ENCODE results near the gene MSH4.

DNA sequence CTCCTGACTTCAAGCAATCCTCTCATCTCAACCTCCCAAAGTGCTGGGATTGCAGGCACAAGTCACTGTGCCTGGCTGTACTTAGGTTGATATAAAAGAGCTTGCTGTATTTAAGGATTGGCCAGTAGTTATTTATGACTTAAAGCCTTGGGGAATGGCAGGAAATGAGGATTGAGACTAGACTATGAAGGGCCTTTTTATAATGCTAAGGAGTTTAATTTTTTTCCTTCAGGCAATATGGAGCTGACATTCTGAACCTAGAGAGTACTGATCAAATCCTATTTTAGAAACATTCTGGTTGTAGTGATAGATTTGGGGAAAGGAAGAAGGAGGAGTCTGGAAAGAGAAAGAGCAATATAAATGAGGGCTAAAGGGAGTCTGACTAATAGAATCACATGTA lies 44.7 kb downstream of the MSH4 start:
- TF ChIP-seq POLR2A (IDR thresholded peaks at IDR 0.05; ENCODE audit: low read length) (no peak), GATA1 (IDR thresholded peaks at IDR 0.05; ENCODE audit: low read depth, low read length) (no peak)

All from erythroblast (primary cell).